Lung (tissue), 12 donors: ENCODE results near the gene ZNF304. TPM values are rescaled to one million over a fixed set of nuclear protein-coding genes. Genes with fewer than 3 reads are reported as not detected.
"Not testable (repeated sequence)": the region's sequence is repeated elsewhere in the genome, so short reads cannot be mapped to it uniquely, and the experiment has no call there.

Experiments used
- ATAC-seq: fragments of 200-7000 bp; cut with Tn5 transposase; one replicate; pipeline ENCODE4 v1.9.1; 2020; ENCODE audit warnings: moderate number of reproducible peaks; ENCODE audit not compliant: insufficient read depth, low FRiP score
- DNase-seq, 3 donors: peaks; one replicate each; pipeline ENCODE4 v3.0.0-alpha.2; 2013 to 2017
- H3K27ac ChIP-seq, 2 donors: one replicate each; pipeline ENCODE4 v1.5.1; 2013; ENCODE audit warnings: mild to moderate bottlenecking in 2 of 2, moderate library complexity in 2 of 2, control low read depth in 1 of 2, inconsistent platforms in 1 of 2, low read depth in 1 of 2, low read length in 1 of 2
- H3K27me3 ChIP-seq, 3 donors: one replicate each; pipeline ENCODE4 v1.5.1; 2013; ENCODE audit warnings: low read length in 2 of 3; ENCODE audit not compliant: control insufficient read depth in 3 of 3, insufficient read depth in 3 of 3
- H3K36me3 ChIP-seq, 4 donors: one replicate each; pipeline ENCODE4 v1.5.1; 2013; ENCODE audit warnings: low read length in 4 of 4, mild to moderate bottlenecking in 1 of 4, moderate library complexity in 1 of 4; ENCODE audit not compliant: control insufficient read depth in 4 of 4, insufficient read depth in 4 of 4
- H3K4me1 ChIP-seq, 5 donors: one replicate each; pipeline ENCODE4 v1.5.1; 2013; ENCODE audit warnings: low read length in 5 of 5, mild to moderate bottlenecking in 2 of 5, moderate library complexity in 1 of 5; ENCODE audit not compliant: control insufficient read depth in 5 of 5, insufficient read depth in 5 of 5
- H3K4me3 ChIP-seq: one replicate; pipeline ENCODE4 v1.5.1; 2013; ENCODE audit warnings: mild to moderate bottlenecking, control low read depth, moderate library complexity
- H3K9ac ChIP-seq, 2 donors: one replicate each; pipeline ENCODE4 v1.5.1; 2013; ENCODE audit warnings: low read length in 2 of 2, control low read depth in 1 of 2; ENCODE audit not compliant: insufficient read depth in 1 of 2
- H3K9me3 ChIP-seq, 4 donors: one replicate each; pipeline ENCODE4 v1.5.1; 2013; ENCODE audit warnings: low read length in 3 of 4, mild to moderate bottlenecking in 1 of 4, moderate library complexity in 1 of 4; ENCODE audit not compliant: control insufficient read depth in 4 of 4, insufficient read depth in 3 of 4
- WGBS, 2 donors: extraction: QIAGEN DNeasy Blood & Tissue Kit; methylation state at CpG; one replicate each; pipeline ENCODE4 v1.1.7; 2013; 5-methylcytosine and 5-hydroxymethylcytosine counted together
- polyA plus RNA-seq, 2 donors: library from polyadenylated mRNA; stranded (reverse); fragments of 200-250 nt; gene quantifications; one replicate each; pipeline ENCODE4 v1.2.1, GENCODE V29; 2013
- total RNA-seq, 2 donors: library from RNA; depleted of rRNA in 1 of 2; stranded (reverse); fragments of >200 nt in 1 of 2; gene quantifications; one replicate each; pipeline ENCODE4 v1.2.1, GENCODE V29; 2014 to 2021
- TF ChIP-seq, protein P1 (sequence below): IDR thresholded peaks from 2 replicates; pipeline ENCODE4 v1.5.1; 2012; ENCODE audit warnings: mild to moderate bottlenecking; ENCODE audit errors: control extremely low read depth, extremely low read depth
- donor health status: control.
- donor health status: control.
- donor health status: Bipolar disorder and iron deficiency.
- donor health status: healthy.
- donor health status: DM: yes; HTN: yes; CAD: no.

The ZNF304 gene
- total and polyA plus RNA-seq, 4 donors = 2.6 to 13.5 (median 5.8) TPM

DNA sequence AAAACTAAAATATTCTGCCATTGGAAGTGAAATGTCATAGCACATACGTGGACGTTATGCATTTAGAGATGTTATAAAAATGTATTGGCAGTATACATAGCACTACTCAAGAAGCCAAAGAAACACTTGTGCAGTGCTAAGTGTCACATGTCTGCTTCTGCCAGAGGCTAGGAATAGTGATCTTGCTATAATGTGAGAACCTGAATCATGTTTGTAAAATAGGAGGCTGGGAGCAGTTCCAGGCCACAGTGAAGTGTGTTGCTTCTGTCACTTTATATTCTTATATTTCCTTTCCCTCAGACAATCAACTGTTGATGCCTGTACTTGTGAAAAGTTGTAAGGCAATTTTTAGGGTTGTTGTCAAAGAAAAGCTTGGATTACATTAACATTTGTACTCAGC lies 15.7 kb downstream of the ZNF304 start:
- Histone ChIP-seq H3K27me3 (no peaks in the 10 kb centered on the region), H3K4me1 (peaks cover 0 to 7% (median 3%) of the 10 kb centered on the region in 5 donors), H3K36me3 (peaks cover 0 to 2% (median under 1%) of the 10 kb centered on the region in 4 donors), H3K27ac (no peak overlapping the region), H3K9me3 (peaks cover 0 to 17% (median 0%) of the 10 kb centered on the region in 4 donors), H3K4me3 (no peak overlapping the region), H3K9ac (no peak overlapping the region)
- TF ChIP-seq, protein P1, sequence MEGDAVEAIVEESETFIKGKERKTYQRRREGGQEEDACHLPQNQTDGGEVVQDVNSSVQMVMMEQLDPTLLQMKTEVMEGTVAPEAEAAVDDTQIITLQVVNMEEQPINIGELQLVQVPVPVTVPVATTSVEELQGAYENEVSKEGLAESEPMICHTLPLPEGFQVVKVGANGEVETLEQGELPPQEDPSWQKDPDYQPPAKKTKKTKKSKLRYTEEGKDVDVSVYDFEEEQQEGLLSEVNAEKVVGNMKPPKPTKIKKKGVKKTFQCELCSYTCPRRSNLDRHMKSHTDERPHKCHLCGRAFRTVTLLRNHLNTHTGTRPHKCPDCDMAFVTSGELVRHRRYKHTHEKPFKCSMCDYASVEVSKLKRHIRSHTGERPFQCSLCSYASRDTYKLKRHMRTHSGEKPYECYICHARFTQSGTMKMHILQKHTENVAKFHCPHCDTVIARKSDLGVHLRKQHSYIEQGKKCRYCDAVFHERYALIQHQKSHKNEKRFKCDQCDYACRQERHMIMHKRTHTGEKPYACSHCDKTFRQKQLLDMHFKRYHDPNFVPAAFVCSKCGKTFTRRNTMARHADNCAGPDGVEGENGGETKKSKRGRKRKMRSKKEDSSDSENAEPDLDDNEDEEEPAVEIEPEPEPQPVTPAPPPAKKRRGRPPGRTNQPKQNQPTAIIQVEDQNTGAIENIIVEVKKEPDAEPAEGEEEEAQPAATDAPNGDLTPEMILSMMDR = no peak
- ATAC-seq (no peak), DNase-seq (no peak)
- WGBS, 2 donors = 90 to 96% methylated on average over 2 of the region's 2 CpGs

DNA sequence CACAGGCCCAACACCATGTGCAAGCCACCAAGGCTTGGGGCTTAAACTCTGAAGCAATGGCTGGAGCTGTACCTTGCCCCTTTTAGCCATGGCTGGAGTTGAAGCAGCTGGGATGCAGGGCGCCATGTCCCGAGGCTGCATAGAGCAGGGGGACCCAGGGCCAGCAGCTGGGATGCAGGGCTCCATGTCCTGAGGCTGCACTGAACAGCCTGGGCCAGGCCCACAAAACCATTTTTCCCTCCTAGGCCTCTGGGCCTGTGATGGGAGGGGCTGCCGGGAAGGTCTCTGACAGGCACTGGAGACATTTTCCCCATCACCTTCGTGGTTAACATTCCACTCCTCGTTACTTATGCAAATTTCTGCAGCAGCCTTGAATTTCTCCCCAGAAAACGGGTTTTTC lies 23.1 kb downstream of the ZNF304 start:
- 93 to 95% methylated on average over 6 of the region's 6 CpGs for WGBS, 2 donors
- no peak overlapping the region for H3K27ac ChIP-seq
- no peak for DNase-seq
- TF ChIP-seq, protein P1 = no peak
- ATAC-seq = no peak
- H3K4me1 ChIP-seq = no peaks in the 10 kb centered on the region
- peaks cover 6 to 37% (median 8%) of the 10 kb centered on the region in 4 donors for H3K9me3 ChIP-seq
- H3K36me3 ChIP-seq = peaks cover 28 to 37% (median 30%) of the 10 kb centered on the region in 4 donors
- no peaks in the 10 kb centered on the region for H3K27me3 ChIP-seq
- H3K9ac ChIP-seq = no peak overlapping the region
- H3K4me3 ChIP-seq = no peak overlapping the region

DNA sequence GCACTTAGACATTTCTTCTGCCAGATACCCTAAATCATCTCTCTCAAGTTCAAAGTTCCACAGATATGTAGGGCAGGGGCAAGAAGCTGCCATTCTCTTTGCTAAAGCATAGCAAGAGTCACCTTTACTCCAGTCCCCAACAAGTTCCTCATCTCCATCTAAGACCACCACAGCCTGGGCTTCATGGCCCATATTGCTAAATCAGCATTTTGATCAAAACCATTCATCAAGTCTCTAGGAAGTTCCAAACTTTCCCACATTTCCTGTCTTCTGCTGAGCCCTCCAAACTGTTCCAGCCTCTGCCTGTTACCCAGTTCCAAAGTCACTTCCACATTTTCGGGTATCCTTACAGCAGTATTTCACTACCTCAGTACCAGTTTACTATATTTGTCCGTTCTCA lies 23.6 kb downstream of the ZNF304 start:
- WGBS, 2 donors = 96 to 97% methylated on average over 2 of the region's 2 CpGs
- Histone ChIP-seq H3K9me3 (peaks cover 6 to 39% (median 8%) of the 10 kb centered on the region in 4 donors), H3K36me3 (peaks cover 28 to 37% (median 30%) of the 10 kb centered on the region in 4 donors)
- ATAC-seq, H3K27me3 ChIP-seq, DNase-seq, H3K4me1 ChIP-seq, H3K4me3 ChIP-seq, H3K27ac ChIP-seq, H3K9ac ChIP-seq: not testable (repeated sequence)

DNA sequence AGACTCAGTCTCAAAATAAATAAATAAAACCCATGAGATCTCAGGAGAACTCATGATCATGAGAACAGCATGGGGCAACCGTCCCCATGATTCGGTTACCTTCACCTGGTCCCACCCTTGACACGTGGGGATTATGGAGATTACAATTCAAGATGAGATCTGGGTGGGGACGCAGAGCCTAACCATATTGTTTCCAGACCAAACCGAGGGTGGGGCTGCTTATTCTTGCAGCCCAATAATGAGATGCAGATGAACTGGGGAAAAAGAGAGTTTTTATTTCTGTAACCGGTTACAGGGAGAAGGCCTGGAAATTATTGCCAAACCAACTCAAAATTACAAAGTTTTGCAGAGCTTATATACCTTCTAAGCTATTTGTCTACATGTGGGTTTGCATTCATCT lies 25.1 kb downstream of the ZNF304 start:
- Histone ChIP-seq H3K9ac (no peak overlapping the region), H3K4me3 (no peak overlapping the region), H3K27me3 (no peaks in the 10 kb centered on the region), H3K9me3 (peaks cover 6 to 44% (median 8%) of the 10 kb centered on the region in 4 donors), H3K36me3 (peaks cover 28 to 37% (median 30%) of the 10 kb centered on the region in 4 donors), H3K27ac (no peak overlapping the region), H3K4me1 (no peaks in the 10 kb centered on the region)
- no peak for DNase-seq
- WGBS, 2 donors = 95 to 96% methylated on average over 6 of the region's 6 CpGs
- TF ChIP-seq, protein P1 = no peak
- no peak for ATAC-seq
